Measurements from ENCODE around the gene CHGA.

The CHGA gene

DNA sequence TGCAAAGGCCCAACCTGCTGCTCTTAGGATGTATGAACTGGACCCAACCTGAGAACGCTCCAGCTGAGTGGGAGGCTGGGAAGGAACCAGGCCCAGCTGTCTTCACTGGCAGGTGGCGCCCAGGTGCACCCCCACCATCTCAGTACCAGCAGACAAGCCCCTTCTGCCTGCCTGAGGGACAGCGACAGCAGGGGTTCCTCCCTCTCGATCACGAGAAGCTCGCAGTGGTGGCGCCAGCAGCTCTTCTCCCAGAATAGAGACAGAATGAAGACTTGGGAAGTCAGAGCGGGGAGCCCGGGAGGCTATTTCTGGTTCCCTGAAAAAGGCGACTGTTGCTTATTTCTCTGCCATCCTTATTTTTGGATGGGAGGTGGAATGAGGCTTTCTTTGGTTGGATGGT, 46.5 kb downstream of the CHGA start:
- peaks cover 8 to 28% (median 14%) of the 10 kb centered on the region in 10 experiments; a peak in 19 of 20 replicates for H3K4me1 ChIP-seq
- peak overlapping the region in 2 of 11 experiments; percentile 23 to 48; a peak in 1 of 22 replicates for H3K4me2 ChIP-seq
- no peak overlapping the region for H3K27ac ChIP-seq
- no peak overlapping the region for H3K4me3 ChIP-seq
- no peaks in the 10 kb centered on the region for H3K27me3 ChIP-seq
- H4K20me1 ChIP-seq = peaks cover 0 to 83% (median 20%) of the 10 kb centered on the region in 11 experiments; a peak in 14 of 22 replicates
- TF ChIP-seq Cebpa-rat (IDR thresholded peaks at IDR 0.05) = no peak
- H3K9ac ChIP-seq = no peak overlapping the region
- H3K36me3 ChIP-seq = peaks cover 1 to 58% (median 13%) of the 10 kb centered on the region in 11 experiments; a peak in 12 of 22 replicates
- H3K9me3 ChIP-seq (replicated peaks in 1 of 11) = peaks cover 4 to 43% (median 17%) of the 10 kb centered on the region in 11 experiments; a peak in 15 of 22 replicates

DNA sequence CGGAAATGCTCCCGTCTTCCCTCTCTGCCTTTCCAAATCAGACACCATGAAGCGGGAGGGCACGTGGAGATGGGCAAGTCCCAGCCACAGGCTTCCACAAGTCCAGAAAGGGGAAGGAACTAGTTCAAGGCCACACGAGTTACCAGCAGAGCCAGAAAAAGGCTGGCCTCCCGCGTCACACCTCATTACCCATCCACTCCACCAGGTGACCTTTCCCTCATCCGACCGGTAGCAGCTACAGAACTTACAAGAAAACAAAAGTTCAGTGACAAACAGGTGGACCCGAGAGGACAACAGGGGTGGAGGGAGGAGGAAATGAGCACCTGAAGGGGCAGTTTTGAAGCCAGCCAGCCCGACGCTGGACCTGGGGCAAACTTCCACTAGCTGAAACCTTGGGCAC, 46.9 kb downstream of the CHGA start:
- Histone ChIP-seq H3K27me3 (no peaks in the 10 kb centered on the region), H3K36me3 (peaks cover 4 to 63% (median 18%) of the 10 kb centered on the region in 11 experiments; a peak in 16 of 22 replicates), H3K9me3 (replicated peaks in 1 of 11) (peaks cover 5 to 46% (median 19%) of the 10 kb centered on the region in 11 experiments; a peak in 18 of 22 replicates), H4K20me1 (peaks cover 0 to 79% (median 16%) of the 10 kb centered on the region in 11 experiments; a peak in 14 of 22 replicates), H3K9ac (no peak overlapping the region), H3K4me1 (peaks cover 4 to 23% (median 10%) of the 10 kb centered on the region in 10 experiments; a peak in 19 of 20 replicates), H3K27ac (no peak overlapping the region), H3K4me2 (peak overlapping the region in 2 of 11 experiments; percentile 23 to 48; a peak in 3 of 22 replicates), H3K4me3 (no peak overlapping the region)
- no peak for TF ChIP-seq Cebpa-rat (IDR thresholded peaks at IDR 0.05)

DNA sequence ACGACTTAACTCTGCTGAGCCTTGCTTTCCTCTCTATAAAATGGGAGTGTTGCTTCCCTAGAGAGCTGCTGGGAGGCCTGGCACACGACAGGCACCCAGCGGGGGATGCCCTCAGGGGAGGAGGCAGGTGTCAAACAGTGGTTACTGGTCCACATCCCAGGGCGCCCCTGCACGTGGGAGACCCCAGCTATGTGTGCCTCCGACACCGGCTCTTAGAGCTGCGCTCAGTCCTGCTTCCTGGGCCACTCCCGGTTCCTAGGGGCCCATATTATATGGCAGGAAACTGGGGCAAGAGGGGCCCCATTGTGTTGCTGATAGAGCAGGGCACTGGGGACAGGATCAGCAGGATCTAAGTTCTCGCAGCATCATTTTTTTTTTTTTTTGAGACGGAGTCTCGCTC, 47.3 kb downstream of the CHGA start:
- peaks cover 0 to 19% (median 6%) of the 10 kb centered on the region in 10 experiments; a peak in 12 of 20 replicates for H3K4me1 ChIP-seq
- H3K4me2 ChIP-seq = peak overlapping the region in 2 of 11 experiments; percentile 23 to 48; a peak in 4 of 22 replicates
- peaks cover 0 to 75% (median 12%) of the 10 kb centered on the region in 11 experiments; a peak in 12 of 22 replicates for H4K20me1 ChIP-seq
- H3K36me3 ChIP-seq = peaks cover 4 to 67% (median 22%) of the 10 kb centered on the region in 11 experiments; a peak in 18 of 22 replicates
- H3K9me3 ChIP-seq (replicated peaks in 1 of 11) = peaks cover 8 to 46% (median 23%) of the 10 kb centered on the region in 11 experiments; a peak in 19 of 22 replicates
- no peaks in the 10 kb centered on the region for H3K27me3 ChIP-seq
- H3K4me3 ChIP-seq = no peak overlapping the region
- TF ChIP-seq Cebpa-rat (IDR thresholded peaks at IDR 0.05) = no peak
- H3K27ac ChIP-seq = no peak overlapping the region
- no peak overlapping the region for H3K9ac ChIP-seq

DNA sequence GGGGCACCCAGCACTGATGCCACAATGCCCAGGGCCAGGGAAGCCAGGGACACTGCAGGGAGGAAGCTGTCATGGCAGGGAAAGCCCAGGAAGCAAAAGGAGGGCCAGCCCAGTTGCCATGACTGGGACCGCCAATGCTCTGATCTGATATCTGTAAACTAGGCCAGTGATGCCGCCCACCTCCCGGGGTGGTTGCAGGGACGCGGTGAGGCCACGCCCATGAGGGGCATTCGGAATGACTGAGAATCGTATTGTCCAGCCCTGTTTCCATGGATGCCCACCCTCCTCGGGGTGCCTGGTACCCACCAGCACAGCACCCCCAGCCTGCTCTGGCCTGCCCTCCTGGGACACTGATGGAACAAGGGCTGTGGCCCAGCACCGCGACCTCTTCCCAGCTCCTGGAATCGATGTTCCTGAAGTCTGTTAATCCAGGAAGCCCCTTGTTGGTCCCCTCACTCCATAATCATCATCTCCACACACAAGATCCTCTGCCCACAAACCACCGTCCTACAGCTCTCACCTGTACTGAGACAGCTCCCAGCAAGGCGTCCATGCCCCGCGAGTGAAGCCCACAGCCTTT, 48.7 kb downstream of the CHGA start:
- peaks cover 0 to 21% (median 5%) of the 10 kb centered on the region in 10 experiments; a peak in 9 of 20 replicates for H3K4me1 ChIP-seq
- no peaks in the 10 kb centered on the region for H3K27me3 ChIP-seq
- peaks cover 18 to 46% (median 33%) of the 10 kb centered on the region in 11 experiments for H3K9me3 ChIP-seq (replicated peaks in 1 of 11)
- peaks cover 0 to 69% (median 11%) of the 10 kb centered on the region in 11 experiments; a peak in 12 of 22 replicates for H4K20me1 ChIP-seq
- H3K9ac ChIP-seq = no peak overlapping the region
- H3K36me3 ChIP-seq = peaks cover 16 to 81% (median 36%) of the 10 kb centered on the region in 11 experiments
- H3K4me2 ChIP-seq = no peak overlapping the region
- H3K4me3 ChIP-seq = no peak overlapping the region
- no peak overlapping the region for H3K27ac ChIP-seq
- no peak for TF ChIP-seq Cebpa-rat (IDR thresholded peaks at IDR 0.05)

DNA sequence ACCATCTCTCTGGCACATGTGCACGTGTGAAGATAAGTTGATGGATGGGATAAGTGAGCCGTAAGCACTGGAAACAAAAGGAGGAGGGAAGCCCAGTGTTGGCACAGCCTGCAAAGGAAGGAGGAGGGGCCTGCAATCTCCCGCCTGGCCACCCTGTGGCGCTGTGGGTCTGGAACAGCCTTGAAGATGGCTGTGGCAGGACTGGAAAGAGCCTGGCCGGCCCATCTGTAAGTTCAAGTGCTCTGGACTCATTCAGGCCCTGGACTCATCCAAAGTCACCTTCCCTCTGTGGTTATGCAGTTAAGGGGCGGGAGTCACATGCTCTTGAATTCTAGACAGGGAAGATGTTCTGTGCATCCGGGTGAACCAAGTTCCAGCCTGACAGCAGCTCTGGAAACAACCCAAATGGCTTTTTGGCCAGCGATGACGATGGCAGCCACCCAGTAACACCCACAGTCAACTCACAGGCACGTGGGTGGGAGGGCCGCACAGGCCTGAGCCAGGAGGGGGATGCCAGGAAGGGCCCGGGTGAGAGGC, 50.4 kb downstream of the CHGA start:
- Histone ChIP-seq H4K20me1 (peaks cover 0 to 58% (median 11%) of the 10 kb centered on the region in 11 experiments; a peak in 11 of 22 replicates), H3K4me2 (no peak overlapping the region), H3K27me3 (no peaks in the 10 kb centered on the region), H3K27ac (no peak overlapping the region), H3K36me3 (peaks cover 33 to 84% (median 52%) of the 10 kb centered on the region in 11 experiments), H3K4me1 (peaks cover 0 to 36% (median 5%) of the 10 kb centered on the region in 10 experiments; a peak in 9 of 20 replicates), H3K9me3 (replicated peaks in 1 of 11) (peaks cover 28 to 52% (median 40%) of the 10 kb centered on the region in 11 experiments), H3K9ac (no peak overlapping the region), H3K4me3 (no peak overlapping the region)
- TF ChIP-seq Cebpa-rat (IDR thresholded peaks at IDR 0.05) = no peak

DNA sequence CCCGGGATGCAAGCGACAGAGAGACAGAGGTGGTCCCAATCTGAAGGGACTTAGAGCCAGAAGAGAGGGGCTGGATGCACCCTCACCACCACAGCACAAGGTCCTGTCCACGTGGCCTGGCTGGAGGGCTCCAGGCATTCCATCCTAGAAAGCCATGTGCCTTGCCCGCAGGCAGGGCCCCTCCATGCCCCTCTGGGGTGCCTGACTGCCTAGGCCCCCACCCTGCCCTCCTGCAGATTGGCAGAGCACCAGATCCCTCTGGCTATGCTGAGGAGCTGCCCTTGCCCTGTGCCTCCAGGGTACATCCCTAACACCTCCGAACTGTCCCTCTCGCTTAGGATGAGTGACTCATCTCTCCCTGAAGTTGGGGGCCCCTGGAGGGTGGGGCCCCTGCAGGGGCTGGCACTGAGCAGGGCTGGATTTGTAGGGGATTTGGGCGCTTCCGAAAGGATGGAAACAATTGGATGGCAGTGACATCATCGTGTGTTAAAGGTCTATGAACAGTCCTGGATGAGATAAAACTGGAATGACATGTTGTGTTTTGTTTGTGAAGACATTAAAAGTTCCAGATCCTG, 50.9 kb downstream of the CHGA start:
- Histone ChIP-seq H3K27ac (no peak overlapping the region), H3K9me3 (replicated peaks in 1 of 11) (peaks cover 33 to 58% (median 45%) of the 10 kb centered on the region in 11 experiments), H3K4me1 (peaks cover 0 to 42% (median 5%) of the 10 kb centered on the region in 10 experiments; a peak in 9 of 20 replicates), H3K27me3 (no peaks in the 10 kb centered on the region), H3K4me3 (no peak overlapping the region), H3K4me2 (no peak overlapping the region), H3K9ac (no peak overlapping the region), H3K36me3 (peaks cover 38 to 84% (median 55%) of the 10 kb centered on the region in 11 experiments), H4K20me1 (peaks cover 0 to 52% (median 11%) of the 10 kb centered on the region in 11 experiments; a peak in 11 of 22 replicates)
- TF ChIP-seq Cebpa-rat (IDR thresholded peaks at IDR 0.05) = no peak

DNA sequence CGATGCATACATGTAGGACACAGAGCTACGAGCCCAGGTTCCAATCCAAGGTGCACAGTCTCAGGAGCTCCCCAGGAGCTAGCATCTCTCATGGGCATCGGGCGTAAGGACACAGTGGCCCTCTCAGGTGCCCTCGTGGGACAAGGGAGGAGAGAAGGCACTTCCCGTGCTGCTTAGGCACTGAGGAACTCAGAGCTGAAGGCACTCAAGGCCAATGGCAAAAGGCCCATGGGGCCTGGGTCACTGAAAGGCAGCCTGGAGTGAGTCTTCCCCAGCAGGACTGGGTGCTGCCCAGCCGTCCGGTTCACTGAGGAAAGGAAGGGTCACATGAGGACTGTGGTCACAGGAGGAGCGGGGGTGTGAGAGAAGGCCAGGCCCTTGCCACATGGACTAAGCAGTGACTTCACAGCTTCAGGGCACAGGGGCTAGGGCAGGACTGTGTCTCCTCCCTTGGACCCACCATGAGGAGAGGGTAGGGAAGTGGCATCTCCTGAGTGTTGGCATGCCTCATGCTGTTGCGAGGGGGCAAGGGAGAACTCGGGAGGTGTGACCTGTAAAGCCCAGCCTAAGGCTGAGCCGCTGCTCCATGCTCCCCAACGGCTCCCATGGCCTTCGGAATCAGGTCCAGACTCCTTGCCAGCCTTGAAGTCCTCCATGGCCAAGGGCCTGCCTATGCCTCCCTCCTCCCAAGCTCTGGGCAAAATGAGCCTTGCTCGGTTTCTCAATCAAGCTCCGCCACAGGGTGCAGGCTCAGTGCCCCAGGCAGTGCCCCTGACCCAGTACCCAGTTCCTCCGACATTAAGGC, 51.8 kb downstream of the CHGA start:
- peaks cover 47 to 86% (median 63%) of the 10 kb centered on the region in 11 experiments for H3K36me3 ChIP-seq
- no peaks in the 10 kb centered on the region for H3K27me3 ChIP-seq
- peaks cover 42 to 66% (median 54%) of the 10 kb centered on the region in 11 experiments for H3K9me3 ChIP-seq (replicated peaks in 1 of 11)
- peaks cover 0 to 44% (median 3%) of the 10 kb centered on the region in 11 experiments; a peak in 10 of 22 replicates for H4K20me1 ChIP-seq
- H3K4me1 ChIP-seq = peaks cover 0 to 45% (median 5%) of the 10 kb centered on the region in 10 experiments; a peak in 9 of 20 replicates
- H3K9ac ChIP-seq = no peak overlapping the region
- no peak for TF ChIP-seq Cebpa-rat (IDR thresholded peaks at IDR 0.05)
- H3K27ac ChIP-seq = no peak overlapping the region
- no peak overlapping the region for H3K4me3 ChIP-seq
- H3K4me2 ChIP-seq = no peak overlapping the region

DNA sequence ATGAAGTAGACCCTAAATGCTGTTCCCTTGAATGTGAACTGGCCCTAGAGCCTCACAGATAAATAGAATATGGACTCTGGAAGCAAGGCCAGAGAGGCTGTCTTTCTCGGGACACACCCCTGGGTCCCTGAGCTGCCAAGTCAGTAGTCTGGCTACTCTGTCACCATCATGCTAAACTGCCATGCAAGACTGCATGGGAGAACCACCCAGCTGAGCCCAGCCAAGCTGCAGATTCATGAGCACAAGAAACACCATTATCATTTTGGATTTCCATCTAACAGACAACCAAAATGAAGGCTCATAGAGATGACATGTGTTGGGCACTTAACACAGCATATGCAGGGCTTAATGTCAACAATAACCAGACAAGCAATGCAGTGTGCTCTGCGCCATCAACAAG, 53.3 kb downstream of the CHGA start:
- H3K9ac ChIP-seq = no peak overlapping the region
- H3K27ac ChIP-seq = no peak overlapping the region
- no peak overlapping the region for H3K4me3 ChIP-seq
- peaks cover 0 to 43% (median 0%) of the 10 kb centered on the region in 10 experiments; a peak in 4 of 20 replicates for H3K4me1 ChIP-seq
- H3K36me3 ChIP-seq = peaks cover 61 to 96% (median 78%) of the 10 kb centered on the region in 11 experiments
- no peaks in the 10 kb centered on the region for H3K27me3 ChIP-seq
- peak overlapping the region in 1 of 11 experiments; percentile 76; a peak in 2 of 22 replicates for H3K4me2 ChIP-seq
- peaks cover 0 to 28% (median 0%) of the 10 kb centered on the region in 11 experiments; a peak in 5 of 22 replicates for H4K20me1 ChIP-seq
- peaks cover 57 to 82% (median 69%) of the 10 kb centered on the region in 11 experiments for H3K9me3 ChIP-seq (replicated peaks in 1 of 11)
- TF ChIP-seq Cebpa-rat (IDR thresholded peaks at IDR 0.05) = no peak
